Upper lobe of left lung (tissue), 4 donors: ENCODE results near the gene PTCH2.

Experiments
- EP300 ChIP-seq, 4 donors: sonication (generic); formaldehyde crosslinking; IDR thresholded peaks; one replicate each; pipeline ENCODE4 v1.5.1; 2017; ENCODE audit warnings: antibody characterized with exemption in 4 of 4, control low read depth in 2 of 4
- POLR2A ChIP-seq, 4 donors: fragments of 450-650 bp; IDR thresholded peaks; one replicate each; pipeline ENCODE4 v1.5.1; 2016 to 2017; ENCODE audit warnings: antibody characterized with exemption in 4 of 4, mild to moderate bottlenecking in 2 of 4
- TF ChIP-seq, protein P1 (sequence below), 6 experiments: fragments of 450-650 bp in 4 of 6; fragments of 200-600 bp in 2 of 6; sonication (generic) in 2 of 6; IDR thresholded peaks; one replicate each; pipeline ENCODE4 v1.5.1; 2016 to 2019; ENCODE audit warnings: antibody characterized with exemption in 6 of 6

DNA sequence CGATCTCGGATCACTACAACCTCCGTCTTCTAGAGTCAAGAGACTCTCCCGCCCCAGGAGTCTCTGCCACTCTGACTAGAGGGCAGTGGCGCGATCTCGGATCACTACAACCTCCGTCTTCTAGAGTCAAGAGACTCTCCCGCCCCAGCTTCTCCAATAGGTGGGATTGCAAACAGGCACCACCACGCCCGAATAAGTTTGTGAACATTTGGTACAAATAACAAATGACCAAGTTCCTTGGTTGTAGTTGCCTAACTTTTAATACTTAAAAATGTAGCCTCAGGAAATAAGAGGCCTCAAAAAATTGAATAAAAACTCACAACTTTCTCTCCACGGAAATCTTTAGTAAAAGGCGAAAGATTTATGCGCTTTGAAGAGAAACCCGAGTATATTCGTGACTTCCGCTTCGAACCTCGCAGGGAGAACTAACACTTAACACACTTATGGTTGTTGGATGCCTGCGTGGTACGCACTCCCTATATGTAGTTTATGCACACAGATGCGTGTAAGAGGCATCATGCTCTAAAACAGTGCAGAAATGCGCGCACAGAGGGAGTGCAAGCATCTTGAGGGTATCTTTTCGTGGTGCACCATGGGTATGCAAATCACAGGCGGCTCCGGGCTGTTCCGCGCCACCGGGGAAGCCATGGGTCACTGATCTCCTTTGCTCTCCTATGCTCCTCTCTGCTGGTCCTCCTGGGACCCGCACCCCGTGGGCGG is 23.3 kb downstream of the PTCH2 start:
- TF ChIP-seq, protein P1, sequence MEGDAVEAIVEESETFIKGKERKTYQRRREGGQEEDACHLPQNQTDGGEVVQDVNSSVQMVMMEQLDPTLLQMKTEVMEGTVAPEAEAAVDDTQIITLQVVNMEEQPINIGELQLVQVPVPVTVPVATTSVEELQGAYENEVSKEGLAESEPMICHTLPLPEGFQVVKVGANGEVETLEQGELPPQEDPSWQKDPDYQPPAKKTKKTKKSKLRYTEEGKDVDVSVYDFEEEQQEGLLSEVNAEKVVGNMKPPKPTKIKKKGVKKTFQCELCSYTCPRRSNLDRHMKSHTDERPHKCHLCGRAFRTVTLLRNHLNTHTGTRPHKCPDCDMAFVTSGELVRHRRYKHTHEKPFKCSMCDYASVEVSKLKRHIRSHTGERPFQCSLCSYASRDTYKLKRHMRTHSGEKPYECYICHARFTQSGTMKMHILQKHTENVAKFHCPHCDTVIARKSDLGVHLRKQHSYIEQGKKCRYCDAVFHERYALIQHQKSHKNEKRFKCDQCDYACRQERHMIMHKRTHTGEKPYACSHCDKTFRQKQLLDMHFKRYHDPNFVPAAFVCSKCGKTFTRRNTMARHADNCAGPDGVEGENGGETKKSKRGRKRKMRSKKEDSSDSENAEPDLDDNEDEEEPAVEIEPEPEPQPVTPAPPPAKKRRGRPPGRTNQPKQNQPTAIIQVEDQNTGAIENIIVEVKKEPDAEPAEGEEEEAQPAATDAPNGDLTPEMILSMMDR (IDR thresholded peaks at IDR 0.05): peak in 4 of 6 experiments; percentile 9 to 47 (median 29)
- TF ChIP-seq POLR2A (IDR thresholded peaks at IDR 0.05) (peak in 3 of 4 donors; percentile 44 to 91 (median 87)), EP300 (IDR thresholded peaks at IDR 0.05) (no peak)
